OCI-LY1 (cell line): ENCODE results near the gene CARS1.

Source experiments
- H2AFZ ChIP-seq: fragments of 200-600 bp; sonication (generic), shearing (Covaris generic); 2 replicates; pipeline ENCODE4 v1.6.0; 2014; ENCODE audit warnings: antibody characterized with exemption, mild to moderate bottlenecking, low read length
- H3F3A ChIP-seq: fragments of 200-600 bp; sonication (generic), shearing (Covaris generic); 2 replicates; pipeline ENCODE4 v1.6.0; 2014; ENCODE audit warnings: mild to moderate bottlenecking, antibody characterized with exemption, low read length, moderate library complexity; ENCODE audit not compliant: insufficient read depth
- H3K27ac ChIP-seq: fragments of 200-600 bp; sonication (generic); 2 replicates; pipeline ENCODE4 v1.5.1; 2014; ENCODE audit warnings: low read length, mixed run types, mild to moderate bottlenecking, low read depth; ENCODE audit not compliant: poor library complexity, severe bottlenecking
- H3K27me3 ChIP-seq: fragments of 200-600 bp; sonication (generic); 2 replicates; pipeline ENCODE4 v1.6.0; 2014; ENCODE audit warnings: antibody characterized with exemption, mild to moderate bottlenecking, low read length, moderate library complexity; ENCODE audit not compliant: insufficient read depth
- H3K36me3 ChIP-seq: fragments of 200-600 bp; sonication (generic); 2 replicates; pipeline ENCODE4 v1.6.1; 2014; ENCODE audit warnings: mild to moderate bottlenecking, antibody characterized with exemption, low read length, moderate library complexity, mixed read lengths; ENCODE audit not compliant: insufficient read depth
- H3K4me1 ChIP-seq: fragments of 200-600 bp; sonication (generic); 2 replicates; pipeline ENCODE4 v1.5.1; 2014; ENCODE audit warnings: mild to moderate bottlenecking, low read length, moderate library complexity; ENCODE audit not compliant: insufficient read depth, severe bottlenecking
- H3K4me2 ChIP-seq: fragments of 200-600 bp; sonication (generic), shearing (Covaris generic); 2 replicates; pipeline ENCODE4 v1.6.1; 2014; ENCODE audit warnings: low read length
- H3K4me3 ChIP-seq: fragments of 200-600 bp; sonication (generic); 2 replicates; pipeline ENCODE4 v1.5.1; 2014; ENCODE audit warnings: low read length, low read depth, mild to moderate bottlenecking, mixed read lengths; ENCODE audit not compliant: poor library complexity, severe bottlenecking
- H3K79me2 ChIP-seq: fragments of 200-600 bp; shearing (Covaris generic); 2 replicates; pipeline ENCODE4 v1.6.1; 2016; ENCODE audit warnings: mixed run types, low read length, mixed read lengths; ENCODE audit not compliant: insufficient read depth
- H3K9ac ChIP-seq: fragments of 200-600 bp; sonication (generic), shearing (Covaris generic); 2 replicates; pipeline ENCODE4 v1.6.1; 2014; ENCODE audit warnings: mild to moderate bottlenecking, low read length, mixed read lengths
- H3K9me2 ChIP-seq: fragments of 200-600 bp; sonication (generic), shearing (Covaris generic); 2 replicates; pipeline ENCODE4 v1.6.1; 2014; ENCODE audit warnings: low read depth, mild to moderate bottlenecking, low read length, mixed read lengths
- H3K9me3 ChIP-seq: fragments of 200-600 bp; shearing (Covaris generic); 2 replicates; pipeline ENCODE4 v1.6.1; 2014; ENCODE audit warnings: low read length, mixed read lengths
- H4K20me1 ChIP-seq: fragments of 200-600 bp; sonication (generic), shearing (Covaris generic); 2 replicates; pipeline ENCODE4 v1.6.0; 2016; ENCODE audit warnings: mild to moderate bottlenecking, low read length; ENCODE audit not compliant: insufficient read depth
- EZH2 ChIP-seq: fragments of 200-600 bp; sonication (generic), shearing (Covaris generic); IDR thresholded peaks from 2 replicates; pipeline ENCODE4 v1.8.0; 2017; ENCODE audit warnings: borderline replicate concordance, mixed run types, mild to moderate bottlenecking, antibody characterized with exemption, low read length, moderate library complexity, mixed read lengths
- TF ChIP-seq, protein P1 (sequence below): fragments of 200-600 bp; sonication (generic), shearing (Covaris generic); IDR thresholded peaks from 2 replicates; pipeline ENCODE4 v1.5.1; 2017; ENCODE audit warnings: mild to moderate bottlenecking, antibody characterized with exemption, low read length, moderate library complexity, mixed read lengths

Gene CARS1

DNA sequence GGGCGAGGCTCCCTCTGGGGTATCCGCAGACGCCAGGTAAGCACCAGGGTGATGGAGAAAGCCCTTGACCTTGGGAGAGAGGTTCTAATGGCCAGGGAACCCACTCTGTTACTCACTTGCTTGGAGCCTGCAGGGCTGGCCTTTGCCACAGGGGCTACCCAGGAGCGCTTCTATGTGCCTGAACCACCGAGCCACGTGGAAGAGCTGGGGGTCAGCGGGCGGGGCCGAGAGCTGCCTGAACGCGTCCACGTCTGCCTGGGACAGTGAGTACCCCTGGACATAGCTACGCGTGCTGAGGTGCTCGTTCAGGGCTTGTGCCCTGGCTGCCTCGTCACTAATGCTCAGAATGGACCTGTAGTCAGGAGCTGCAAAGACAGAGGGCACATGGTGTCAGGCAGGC lies 9.6 kb downstream of the CARS1 start:
- H4K20me1 ChIP-seq = no peaks in the 10 kb centered on the region
- TF ChIP-seq EZH2 = no peak
- TF ChIP-seq, protein P1, sequence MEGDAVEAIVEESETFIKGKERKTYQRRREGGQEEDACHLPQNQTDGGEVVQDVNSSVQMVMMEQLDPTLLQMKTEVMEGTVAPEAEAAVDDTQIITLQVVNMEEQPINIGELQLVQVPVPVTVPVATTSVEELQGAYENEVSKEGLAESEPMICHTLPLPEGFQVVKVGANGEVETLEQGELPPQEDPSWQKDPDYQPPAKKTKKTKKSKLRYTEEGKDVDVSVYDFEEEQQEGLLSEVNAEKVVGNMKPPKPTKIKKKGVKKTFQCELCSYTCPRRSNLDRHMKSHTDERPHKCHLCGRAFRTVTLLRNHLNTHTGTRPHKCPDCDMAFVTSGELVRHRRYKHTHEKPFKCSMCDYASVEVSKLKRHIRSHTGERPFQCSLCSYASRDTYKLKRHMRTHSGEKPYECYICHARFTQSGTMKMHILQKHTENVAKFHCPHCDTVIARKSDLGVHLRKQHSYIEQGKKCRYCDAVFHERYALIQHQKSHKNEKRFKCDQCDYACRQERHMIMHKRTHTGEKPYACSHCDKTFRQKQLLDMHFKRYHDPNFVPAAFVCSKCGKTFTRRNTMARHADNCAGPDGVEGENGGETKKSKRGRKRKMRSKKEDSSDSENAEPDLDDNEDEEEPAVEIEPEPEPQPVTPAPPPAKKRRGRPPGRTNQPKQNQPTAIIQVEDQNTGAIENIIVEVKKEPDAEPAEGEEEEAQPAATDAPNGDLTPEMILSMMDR = no peak
- no peak overlapping the region for H2AFZ ChIP-seq
- H3K9ac ChIP-seq = no peak overlapping the region
- peaks cover 3% of the 10 kb centered on the region; the same call in 1 of the 2 replicates for H3K79me2 ChIP-seq
- peaks cover 32% of the 10 kb centered on the region for H3K4me1 ChIP-seq
- no peaks in the 10 kb centered on the region for H3K9me2 ChIP-seq
- H3K4me2 ChIP-seq = no peak overlapping the region
- H3F3A ChIP-seq = no peaks in the 10 kb centered on the region
- H3K36me3 ChIP-seq = 0 out of 2 replicates have a peak, but pooled peaks cover 2% of the 10 kb centered on the region
- no peak overlapping the region for H3K4me3 ChIP-seq
- H3K27ac ChIP-seq = no peak overlapping the region
- no peaks in the 10 kb centered on the region for H3K9me3 ChIP-seq
- no peaks in the 10 kb centered on the region for H3K27me3 ChIP-seq

DNA sequence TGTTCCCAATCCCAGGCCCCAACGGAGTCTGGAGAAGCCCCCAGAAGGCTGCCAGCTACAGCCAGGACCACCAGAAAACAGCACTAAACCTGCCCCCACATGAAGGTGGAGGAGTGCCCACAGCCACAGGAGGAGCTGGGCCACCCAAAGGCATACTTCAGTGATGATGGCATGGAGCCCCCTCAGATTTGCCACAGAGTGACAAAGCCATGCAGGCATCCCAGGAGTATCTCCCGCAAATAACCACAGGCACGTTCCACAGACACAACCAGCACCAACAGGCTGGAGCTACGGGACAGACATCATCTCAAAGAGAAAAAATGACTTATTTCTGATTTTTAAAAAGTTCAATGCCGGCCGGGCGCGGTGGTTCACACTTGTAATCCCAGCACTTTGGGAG lies 10.6 kb downstream of the CARS1 start:
- H3K4me2 ChIP-seq = no peak overlapping the region
- peaks cover 3% of the 10 kb centered on the region; the same call in 1 of the 2 replicates for H3K79me2 ChIP-seq
- no peak overlapping the region for H3K9ac ChIP-seq
- TF ChIP-seq, protein P1 = no peak
- TF ChIP-seq EZH2 = no peak
- peaks cover 6% of the 10 kb centered on the region; the same call in 1 of the 2 replicates for H3K36me3 ChIP-seq
- H3F3A ChIP-seq = no peaks in the 10 kb centered on the region
- H3K9me3 ChIP-seq = no peaks in the 10 kb centered on the region
- no peaks in the 10 kb centered on the region for H3K27me3 ChIP-seq
- no peak overlapping the region for H3K4me3 ChIP-seq
- H4K20me1 ChIP-seq = no peaks in the 10 kb centered on the region
- no peaks in the 10 kb centered on the region for H3K9me2 ChIP-seq
- no peak overlapping the region for H2AFZ ChIP-seq
- H3K4me1 ChIP-seq = peaks cover 23% of the 10 kb centered on the region
- no peak overlapping the region for H3K27ac ChIP-seq

DNA sequence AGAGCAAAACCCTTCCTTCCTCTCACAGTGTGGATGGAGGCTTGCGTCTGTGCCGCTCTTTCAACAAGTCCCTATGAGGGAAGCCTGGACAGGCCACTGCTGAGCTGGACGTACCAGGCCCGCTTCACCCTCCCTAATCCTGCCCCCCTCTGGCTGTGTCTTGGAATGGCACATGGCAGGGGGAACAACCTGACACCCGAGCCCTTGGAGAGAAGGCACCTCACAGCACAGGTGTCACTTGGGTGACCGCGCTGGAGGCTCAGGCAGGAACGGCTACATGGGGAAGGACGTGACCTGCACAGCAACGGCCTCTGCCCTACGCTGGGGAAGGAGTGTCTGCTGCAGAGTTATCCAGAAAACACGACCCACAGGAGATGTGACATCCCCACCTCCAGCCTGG lies 11.0 kb downstream of the CARS1 start:
- TF ChIP-seq, protein P1 = peak; percentile 28; the same call in 1 of the 2 replicates
- TF ChIP-seq EZH2 = no peak
- Histone ChIP-seq H3K27ac (no peak overlapping the region), H2AFZ (no peak overlapping the region), H3K9me2 (no peaks in the 10 kb centered on the region), H3K79me2 (peaks cover 3% of the 10 kb centered on the region; the same call in 1 of the 2 replicates), H3K27me3 (no peaks in the 10 kb centered on the region), H4K20me1 (no peaks in the 10 kb centered on the region), H3K4me2 (no peak overlapping the region), H3F3A (no peaks in the 10 kb centered on the region), H3K36me3 (peaks cover 10% of the 10 kb centered on the region; the same call in 1 of the 2 replicates), H3K4me1 (peaks cover 20% of the 10 kb centered on the region), H3K4me3 (no peak overlapping the region), H3K9ac (no peak overlapping the region), H3K9me3 (no peaks in the 10 kb centered on the region)
